Gastroesophageal sphincter (tissue), 3 donors: ENCODE data around the gene ELL2.

Experiments
- CTCF ChIP-seq, 4 experiments: fragments of 200-600 bp in 2 of 4; fragments of 450-650 bp in 2 of 4; sonication (generic) in 1 of 4; IDR thresholded peaks; one replicate each; pipeline ENCODE4 v1.5.1; 2017 to 2019; ENCODE audit warnings: antibody characterized with exemption in 4 of 4, mild to moderate bottlenecking in 2 of 4, moderate library complexity in 2 of 4
- POLR2A ChIP-seq, 2 donors: fragments of 450-650 bp; IDR thresholded peaks; one replicate each; pipeline ENCODE4 v1.6.1; 2017; ENCODE audit warnings: antibody characterized with exemption in 2 of 2, mild to moderate bottlenecking in 2 of 2, moderate library complexity in 1 of 2

GRCh38 chr5:95899829-95900228, 61.8 kb downstream of the ELL2 start:
- TF ChIP-seq POLR2A (IDR thresholded peaks at IDR 0.05), result no peak
- no peak for TF ChIP-seq CTCF (IDR thresholded peaks at IDR 0.05)
